Hepatocyte (in vitro differentiated cells): ENCODE data around the gene NDRG3. TPM values are rescaled to one million over a fixed set of nuclear protein-coding genes. Genes with fewer than 3 reads are reported as not detected.
A peak's percentile ranks its signal among the peaks of the same experiment; 100 is the strongest.
"Not testable (repeated sequence)": the region's sequence is repeated elsewhere in the genome, so short reads cannot be mapped to it uniquely, and the experiment has no call there.

Experiments used
- DNase-seq: peaks from one replicate; pipeline ENCODE4 v3.0.0-alpha.2; 2016; ENCODE audit warnings: low spot score
- H2AFZ ChIP-seq: fragments of 200-600 bp; sonication (generic); 2 replicates; pipeline ENCODE4 v1.6.0; 2016; ENCODE audit warnings: antibody characterized with exemption, mild to moderate bottlenecking
- H3K27ac ChIP-seq: fragments of 200-600 bp; sonication (generic); 2 replicates; pipeline ENCODE4 v1.5.1; 2016; ENCODE audit warnings: mild to moderate bottlenecking
- H3K27me3 ChIP-seq: fragments of 200-600 bp; sonication (generic); 2 replicates; pipeline ENCODE4 v1.6.1; 2016
- H3K36me3 ChIP-seq: fragments of 200-600 bp; sonication (generic); replicated peaks from 2 replicates; pipeline ENCODE4 v1.5.1; 2016; ENCODE audit warnings: low read depth; ENCODE audit not compliant: insufficient read depth
- H3K4me1 ChIP-seq: fragments of 200-600 bp; sonication (generic); 2 replicates; pipeline ENCODE4 v1.5.1; 2016; ENCODE audit warnings: mild to moderate bottlenecking, moderate library complexity; ENCODE audit not compliant: insufficient read depth
- H3K4me2 ChIP-seq: fragments of 200-600 bp; sonication (generic); 2 replicates; pipeline ENCODE4 v1.6.0; 2016
- H3K4me3 ChIP-seq: fragments of 200-600 bp; sonication (generic); 2 replicates; pipeline ENCODE4 v1.5.1; 2016; ENCODE audit warnings: mild to moderate bottlenecking
- H3K79me2 ChIP-seq: fragments of 200-600 bp; sonication (generic); 2 replicates; pipeline ENCODE4 v1.6.0; 2017; ENCODE audit warnings: mild to moderate bottlenecking
- H3K9me2 ChIP-seq: fragments of 200-600 bp; sonication (generic); replicated peaks from 2 replicates; pipeline ENCODE4 v1.6.0; 2017; ENCODE audit warnings: mild to moderate bottlenecking; ENCODE audit not compliant: insufficient read depth
- H3K9me3 ChIP-seq: fragments of 200-600 bp; sonication (generic); 2 replicates; pipeline ENCODE4 v1.5.1; 2016; ENCODE audit warnings: low read depth, mild to moderate bottlenecking
- H4K20me1 ChIP-seq: fragments of 200-600 bp; sonication (generic); 2 replicates; pipeline ENCODE4 v1.6.0; 2016; ENCODE audit warnings: mild to moderate bottlenecking; ENCODE audit not compliant: insufficient read depth, poor library complexity, severe bottlenecking
- EZH2 ChIP-seq: fragments of 200-600 bp; sonication (generic); IDR thresholded peaks from 2 replicates; pipeline ENCODE4 v1.6.1; 2016; ENCODE audit warnings: antibody characterized with exemption, mild to moderate bottlenecking, borderline replicate concordance
- EZH2phosphoT487 ChIP-seq: fragments of 200-600 bp; sonication (generic); IDR thresholded peaks from one replicate; pipeline ENCODE4 v1.6.1; 2018; ENCODE audit warnings: antibody characterized with exemption, mild to moderate bottlenecking, low read depth, moderate library complexity; ENCODE audit not compliant: unreplicated experiment, severe bottlenecking
- WGBS: methylation state at CpG from one replicate; pipeline ENCODE4 v1.1.6; 2016; ENCODE audit warnings: low lambda C conversion rate; ENCODE audit errors: missing lambda C conversion rate; 5-methylcytosine and 5-hydroxymethylcytosine counted together
- polyA plus RNA-seq: library from polyadenylated mRNA; unstranded; fragments of >200 nt; fragmentation: Nextera tagmentation; extraction: Ambion mirVana; gene quantifications from 2 replicates; pipeline ENCODE4 v1.2.1, GENCODE V29; 2016
- total RNA-seq: library from RNA; depleted of rRNA; stranded (reverse); fragments of >200 nt; gene quantifications from 2 replicates; pipeline ENCODE4 v1.2.3, GENCODE V29; 2014
- TF ChIP-seq, protein P1 (sequence below): fragments of 200-600 bp; sonication (generic); IDR thresholded peaks from 2 replicates; pipeline ENCODE4 v1.5.1; 2016; ENCODE audit warnings: antibody characterized with exemption, mild to moderate bottlenecking; ENCODE audit not compliant: poor library complexity

NDRG3 gene
- total and polyA plus RNA-seq, 2 experiments from 2014 or later: 19.1 to 19.5 TPM

DNA sequence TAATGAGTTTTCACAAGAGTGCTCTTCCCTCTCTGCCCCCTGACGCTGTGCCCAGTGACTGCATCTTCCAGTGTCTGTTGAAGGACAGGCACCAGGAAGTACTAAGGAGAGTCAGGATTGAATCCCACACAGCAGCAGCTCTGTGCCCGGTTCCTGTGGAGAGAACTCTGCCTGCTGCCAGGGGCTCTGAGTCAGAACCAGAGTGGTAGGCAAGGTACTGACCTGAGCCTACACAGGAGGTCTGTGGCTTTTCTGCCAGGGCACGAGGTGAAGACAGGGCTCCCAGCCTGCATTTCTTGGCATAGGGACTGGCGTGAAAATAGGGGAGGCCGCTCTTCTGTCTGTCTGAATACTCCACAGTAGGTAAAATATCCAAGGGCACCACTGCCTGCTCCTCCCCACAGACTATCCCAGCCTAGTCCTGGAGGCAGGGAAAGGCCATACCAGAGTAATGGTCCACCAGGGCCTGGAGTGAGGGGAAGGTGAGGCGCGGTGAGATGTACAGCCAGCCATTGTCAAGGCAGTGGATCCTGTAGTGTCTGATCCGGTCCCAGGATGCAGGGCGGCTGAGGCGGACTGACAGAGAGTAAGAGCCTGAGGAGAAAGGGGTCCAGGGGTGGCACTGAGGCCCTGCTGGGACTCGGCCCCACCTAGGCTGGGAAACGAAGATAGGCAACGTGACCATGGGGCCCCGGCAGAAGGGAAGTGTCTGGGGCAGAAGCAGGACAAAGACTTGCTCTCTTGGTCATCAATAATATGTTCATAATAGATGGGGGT, 130.9 kb downstream of the NDRG3 start:
- H4K20me1 ChIP-seq: no peaks in the 10 kb centered on the region
- H3K27ac ChIP-seq: no peak overlapping the region
- TF ChIP-seq EZH2phosphoT487 (no peak), EZH2 (no peak)
- TF ChIP-seq, protein P1, sequence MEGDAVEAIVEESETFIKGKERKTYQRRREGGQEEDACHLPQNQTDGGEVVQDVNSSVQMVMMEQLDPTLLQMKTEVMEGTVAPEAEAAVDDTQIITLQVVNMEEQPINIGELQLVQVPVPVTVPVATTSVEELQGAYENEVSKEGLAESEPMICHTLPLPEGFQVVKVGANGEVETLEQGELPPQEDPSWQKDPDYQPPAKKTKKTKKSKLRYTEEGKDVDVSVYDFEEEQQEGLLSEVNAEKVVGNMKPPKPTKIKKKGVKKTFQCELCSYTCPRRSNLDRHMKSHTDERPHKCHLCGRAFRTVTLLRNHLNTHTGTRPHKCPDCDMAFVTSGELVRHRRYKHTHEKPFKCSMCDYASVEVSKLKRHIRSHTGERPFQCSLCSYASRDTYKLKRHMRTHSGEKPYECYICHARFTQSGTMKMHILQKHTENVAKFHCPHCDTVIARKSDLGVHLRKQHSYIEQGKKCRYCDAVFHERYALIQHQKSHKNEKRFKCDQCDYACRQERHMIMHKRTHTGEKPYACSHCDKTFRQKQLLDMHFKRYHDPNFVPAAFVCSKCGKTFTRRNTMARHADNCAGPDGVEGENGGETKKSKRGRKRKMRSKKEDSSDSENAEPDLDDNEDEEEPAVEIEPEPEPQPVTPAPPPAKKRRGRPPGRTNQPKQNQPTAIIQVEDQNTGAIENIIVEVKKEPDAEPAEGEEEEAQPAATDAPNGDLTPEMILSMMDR: no peak
- no peaks in the 10 kb centered on the region for H3K36me3 ChIP-seq
- H3K4me3 ChIP-seq: no peak overlapping the region
- peaks cover under 1% of the 10 kb centered on the region for H3K79me2 ChIP-seq
- no peaks in the 10 kb centered on the region for H3K27me3 ChIP-seq
- DNase-seq: no peak
- H3K9me2 ChIP-seq: no peaks in the 10 kb centered on the region
- H2AFZ ChIP-seq: no peak overlapping the region
- no peak overlapping the region for H3K4me2 ChIP-seq
- no peaks in the 10 kb centered on the region for H3K9me3 ChIP-seq
- 96% methylated on average over 14 of the region's 14 CpGs for WGBS
- no peaks in the 10 kb centered on the region for H3K4me1 ChIP-seq

GRCh38 chr20:36613974-36614373, 131.9 kb downstream of the NDRG3 start:
- Histone ChIP-seq H3K36me3 (no peaks in the 10 kb centered on the region), H2AFZ (no peak overlapping the region), H3K4me3 (no peak overlapping the region), H3K9me2 (no peaks in the 10 kb centered on the region), H3K4me1 (no peaks in the 10 kb centered on the region), H3K4me2 (no peak overlapping the region), H3K9me3 (no peaks in the 10 kb centered on the region), H3K27ac (no peak overlapping the region), H3K79me2 (peaks cover 8% of the 10 kb centered on the region), H3K27me3 (no peaks in the 10 kb centered on the region), H4K20me1 (no peaks in the 10 kb centered on the region)
- TF ChIP-seq, protein P1: no peak
- no peak for TF ChIP-seq EZH2
- no peak for TF ChIP-seq EZH2phosphoT487
- DNase-seq: no peak
- 94% methylated on average over 3 of the region's 3 CpGs for WGBS

- Histone ChIP-seq H3K36me3 (no peaks in the 10 kb centered on the region), H4K20me1 (peaks cover 5% of the 10 kb centered on the region), H3K79me2 (peaks cover 29% of the 10 kb centered on the region), H3K4me3 (no peak overlapping the region), H3K4me1 (peaks cover 4% of the 10 kb centered on the region), H3K9me2 (no peaks in the 10 kb centered on the region), H3K4me2 (no peak overlapping the region), H2AFZ (no peak overlapping the region), H3K27ac (no peak overlapping the region), H3K27me3 (no peaks in the 10 kb centered on the region), H3K9me3 (no peaks in the 10 kb centered on the region)
- TF ChIP-seq EZH2 (no peak), EZH2phosphoT487 (no peak)
- TF ChIP-seq, protein P1: no peak
- 94% methylated on average over 5 of the region's 5 CpGs for WGBS
- DNase-seq: no peak
Measured at GRCh38 chr20:36611625-36612024, 134.3 kb downstream of the NDRG3 start.

DNA sequence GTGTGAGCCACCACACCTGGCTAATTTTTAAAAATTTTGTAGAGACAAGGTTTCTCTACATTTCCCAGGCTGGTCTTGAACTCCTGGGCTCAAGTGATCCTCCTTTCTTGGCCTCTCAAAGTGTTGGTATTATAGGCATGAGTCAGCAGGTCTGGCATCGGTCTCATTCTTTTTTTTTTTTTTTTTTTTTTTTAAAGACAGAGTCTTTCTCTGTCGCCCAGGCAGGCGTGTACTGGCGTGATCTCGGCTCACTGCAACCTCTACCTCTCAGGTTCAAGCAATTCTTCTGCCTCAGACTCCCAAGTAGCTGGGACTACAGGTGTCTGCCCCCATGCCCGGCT, 137.5 kb downstream of the NDRG3 start:
- H3K4me1 ChIP-seq, H3K9me3 ChIP-seq, H2AFZ ChIP-seq, H3K4me3 ChIP-seq, DNase-seq, H4K20me1 ChIP-seq, H3K36me3 ChIP-seq, H3K9me2 ChIP-seq, H3K27me3 ChIP-seq: not testable (repeated sequence)
- H3K79me2 ChIP-seq: peaks cover 38% of the 10 kb centered on the region
- H3K27ac ChIP-seq: peak overlapping the region; percentile 90
- peak overlapping the region; percentile 55 for H3K4me2 ChIP-seq
- 94% methylated on average over 6 of the region's 6 CpGs for WGBS
